PFSK-1 (cell line): ENCODE data around the gene TRIM46.

Experiments used
- POLR2AphosphoS5 ChIP-seq: IDR thresholded peaks from 2 replicates; pipeline ENCODE4 v1.6.1; 2012; ENCODE audit warnings: low read depth, mild to moderate bottlenecking, control low read depth, low read length, moderate library complexity
- TAF1 ChIP-seq: IDR thresholded peaks from 2 replicates; pipeline ENCODE4 v1.6.1; 2012; ENCODE audit warnings: low read length, control low read depth, borderline replicate concordance; ENCODE audit not compliant: insufficient read depth
- TF ChIP-seq, protein P1 (sequence below), 2 experiments: IDR thresholded peaks; 2 replicates each; pipeline versions ENCODE4 v1.6.1 to v1.8.0; 2011 to 2012; ENCODE audit warnings: low read depth in 2 of 2, low read length in 2 of 2, control low read depth in 1 of 2, inconsistent platforms in 1 of 2, mild to moderate bottlenecking in 1 of 2, moderate library complexity in 1 of 2; ENCODE audit not compliant: insufficient read depth in 1 of 2

GRCh38 chr1:155196893-155197638, 23.4 kb downstream of the TRIM46 start:
- TF ChIP-seq, protein P1, sequence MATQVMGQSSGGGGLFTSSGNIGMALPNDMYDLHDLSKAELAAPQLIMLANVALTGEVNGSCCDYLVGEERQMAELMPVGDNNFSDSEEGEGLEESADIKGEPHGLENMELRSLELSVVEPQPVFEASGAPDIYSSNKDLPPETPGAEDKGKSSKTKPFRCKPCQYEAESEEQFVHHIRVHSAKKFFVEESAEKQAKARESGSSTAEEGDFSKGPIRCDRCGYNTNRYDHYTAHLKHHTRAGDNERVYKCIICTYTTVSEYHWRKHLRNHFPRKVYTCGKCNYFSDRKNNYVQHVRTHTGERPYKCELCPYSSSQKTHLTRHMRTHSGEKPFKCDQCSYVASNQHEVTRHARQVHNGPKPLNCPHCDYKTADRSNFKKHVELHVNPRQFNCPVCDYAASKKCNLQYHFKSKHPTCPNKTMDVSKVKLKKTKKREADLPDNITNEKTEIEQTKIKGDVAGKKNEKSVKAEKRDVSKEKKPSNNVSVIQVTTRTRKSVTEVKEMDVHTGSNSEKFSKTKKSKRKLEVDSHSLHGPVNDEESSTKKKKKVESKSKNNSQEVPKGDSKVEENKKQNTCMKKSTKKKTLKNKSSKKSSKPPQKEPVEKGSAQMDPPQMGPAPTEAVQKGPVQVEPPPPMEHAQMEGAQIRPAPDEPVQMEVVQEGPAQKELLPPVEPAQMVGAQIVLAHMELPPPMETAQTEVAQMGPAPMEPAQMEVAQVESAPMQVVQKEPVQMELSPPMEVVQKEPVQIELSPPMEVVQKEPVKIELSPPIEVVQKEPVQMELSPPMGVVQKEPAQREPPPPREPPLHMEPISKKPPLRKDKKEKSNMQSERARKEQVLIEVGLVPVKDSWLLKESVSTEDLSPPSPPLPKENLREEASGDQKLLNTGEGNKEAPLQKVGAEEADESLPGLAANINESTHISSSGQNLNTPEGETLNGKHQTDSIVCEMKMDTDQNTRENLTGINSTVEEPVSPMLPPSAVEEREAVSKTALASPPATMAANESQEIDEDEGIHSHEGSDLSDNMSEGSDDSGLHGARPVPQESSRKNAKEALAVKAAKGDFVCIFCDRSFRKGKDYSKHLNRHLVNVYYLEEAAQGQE (IDR thresholded peaks at IDR 0.05; ENCODE audit: insufficient read depth in 1 of 2, low read depth in 2 of 2, low read length in 2 of 2) = no peak
- TF ChIP-seq TAF1 (no peak), POLR2AphosphoS5 (no peak)
